Breast epithelium (tissue), 3 donors: Measurements from ENCODE around the gene ATP2B3.

Experiments used
- POLR2A ChIP-seq: fragments of 450-650 bp; IDR thresholded peaks from one replicate; pipeline ENCODE4 v1.6.1; 2016; ENCODE audit warnings: antibody characterized with exemption, mild to moderate bottlenecking, moderate library complexity
- POLR2AphosphoS5 ChIP-seq, 3 donors: sonication (generic); formaldehyde crosslinking; IDR thresholded peaks; one replicate each; pipeline ENCODE4 v1.6.1; 2017; ENCODE audit warnings: antibody characterized with exemption in 3 of 3
- TF ChIP-seq, protein P1 (sequence below), 3 donors: fragments of 450-650 bp; IDR thresholded peaks; one replicate each; pipeline ENCODE4 v1.5.1; 2016 to 2017; ENCODE audit warnings: antibody characterized with exemption in 3 of 3, mild to moderate bottlenecking in 3 of 3, moderate library complexity in 3 of 3

DNA sequence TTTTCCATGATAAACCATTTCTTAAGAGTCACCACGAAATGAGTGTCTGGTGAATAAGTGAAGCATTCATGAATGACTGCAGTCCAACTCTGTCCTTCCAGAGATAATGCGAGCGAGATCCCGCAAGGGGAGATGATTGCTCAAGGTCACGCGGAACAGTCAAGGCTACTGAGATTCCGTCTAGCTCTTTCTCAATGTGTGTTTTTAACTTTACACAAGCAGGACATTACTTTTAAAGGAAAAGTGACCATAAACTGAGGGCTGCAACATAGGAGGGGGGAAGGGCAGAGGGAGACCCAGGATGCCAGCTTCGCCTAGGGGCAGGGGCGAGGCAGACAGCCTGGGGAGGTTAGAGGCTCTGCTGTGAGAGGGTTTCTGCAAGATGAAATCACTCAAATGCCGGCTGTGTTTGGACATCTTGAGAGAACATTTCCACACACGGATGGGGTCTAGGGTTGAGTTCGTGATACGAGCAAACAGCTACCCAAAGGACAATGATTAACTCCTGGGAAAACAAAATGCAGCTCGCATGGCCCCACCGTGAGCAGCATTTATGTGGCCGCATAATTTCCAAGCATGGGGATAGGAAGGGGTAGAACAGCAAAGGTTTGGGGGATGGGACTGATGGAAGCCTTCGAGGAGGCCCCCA, 105.3 kb downstream of the ATP2B3 start:
- TF ChIP-seq POLR2A, result no peak
- TF ChIP-seq, protein P1, sequence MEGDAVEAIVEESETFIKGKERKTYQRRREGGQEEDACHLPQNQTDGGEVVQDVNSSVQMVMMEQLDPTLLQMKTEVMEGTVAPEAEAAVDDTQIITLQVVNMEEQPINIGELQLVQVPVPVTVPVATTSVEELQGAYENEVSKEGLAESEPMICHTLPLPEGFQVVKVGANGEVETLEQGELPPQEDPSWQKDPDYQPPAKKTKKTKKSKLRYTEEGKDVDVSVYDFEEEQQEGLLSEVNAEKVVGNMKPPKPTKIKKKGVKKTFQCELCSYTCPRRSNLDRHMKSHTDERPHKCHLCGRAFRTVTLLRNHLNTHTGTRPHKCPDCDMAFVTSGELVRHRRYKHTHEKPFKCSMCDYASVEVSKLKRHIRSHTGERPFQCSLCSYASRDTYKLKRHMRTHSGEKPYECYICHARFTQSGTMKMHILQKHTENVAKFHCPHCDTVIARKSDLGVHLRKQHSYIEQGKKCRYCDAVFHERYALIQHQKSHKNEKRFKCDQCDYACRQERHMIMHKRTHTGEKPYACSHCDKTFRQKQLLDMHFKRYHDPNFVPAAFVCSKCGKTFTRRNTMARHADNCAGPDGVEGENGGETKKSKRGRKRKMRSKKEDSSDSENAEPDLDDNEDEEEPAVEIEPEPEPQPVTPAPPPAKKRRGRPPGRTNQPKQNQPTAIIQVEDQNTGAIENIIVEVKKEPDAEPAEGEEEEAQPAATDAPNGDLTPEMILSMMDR (IDR thresholded peaks at IDR 0.05), result no peak
- no peak for TF ChIP-seq POLR2AphosphoS5 (IDR thresholded peaks at IDR 0.05)
